H9 (cell line): ENCODE results near the gene TMX1. TPM values are rescaled to one million over a fixed set of nuclear protein-coding genes. Genes with fewer than 3 reads are reported as not detected.

Experiments used
- DNase-seq: peaks from one replicate; pipeline ENCODE4 v3.0.0-alpha.2; 2017
- H2AFZ ChIP-seq: one replicate; pipeline ENCODE4 v1.6.1; 2013; ENCODE audit warnings: mild to moderate bottlenecking, low read length, control low read depth, moderate library complexity
- H2AK5ac ChIP-seq: 2 replicates; pipeline ENCODE4 v1.6.1; 2013; ENCODE audit warnings: low read length, control low read depth, mixed read lengths; ENCODE audit not compliant: insufficient read length
- H2BK120ac ChIP-seq: one replicate; pipeline ENCODE4 v1.6.1; 2013; ENCODE audit warnings: low read depth, mild to moderate bottlenecking, low read length, control low read depth, inconsistent platforms; ENCODE audit not compliant: poor library complexity, severe bottlenecking
- H2BK12ac ChIP-seq: 2 replicates; pipeline ENCODE4 v1.6.1; 2013; ENCODE audit warnings: low read length, control low read depth, mixed read lengths, low read depth; ENCODE audit not compliant: insufficient read length
- H2BK15ac ChIP-seq: 2 replicates; pipeline ENCODE4 v1.6.1; 2013; ENCODE audit warnings: low read depth, low read length, control low read depth
- H2BK20ac ChIP-seq: one replicate; pipeline ENCODE4 v1.6.1; 2013; ENCODE audit warnings: low read depth, mild to moderate bottlenecking, low read length, control low read depth, inconsistent platforms; ENCODE audit not compliant: poor library complexity, severe bottlenecking
- H2BK5ac ChIP-seq: 2 replicates; pipeline ENCODE4 v1.6.1; 2013; ENCODE audit warnings: low read length, control low read depth, mixed read lengths; ENCODE audit not compliant: insufficient read length
- H3K14ac ChIP-seq: 2 replicates; pipeline ENCODE4 v1.6.1; 2013; ENCODE audit warnings: low read length, control low read depth; ENCODE audit not compliant: insufficient read depth
- H3K18ac ChIP-seq: 2 replicates; pipeline ENCODE4 v1.6.1; 2013; ENCODE audit warnings: low read depth, mild to moderate bottlenecking, mixed read lengths, low read length, control low read depth; ENCODE audit not compliant: insufficient read length
- H3K23ac ChIP-seq: 2 replicates; pipeline ENCODE4 v1.6.1; 2013; ENCODE audit warnings: low read length, control low read depth, mixed read lengths, low read depth; ENCODE audit not compliant: insufficient read length
- H3K23me2 ChIP-seq: 2 replicates; pipeline ENCODE4 v1.6.1; 2013; ENCODE audit warnings: low read depth, mild to moderate bottlenecking, mixed read lengths, low read length, control low read depth; ENCODE audit not compliant: insufficient read length, poor library complexity, severe bottlenecking
- H3K27ac ChIP-seq: 2 replicates; pipeline ENCODE4 v1.5.1; 2013; ENCODE audit warnings: low read length, control low read depth, mixed read lengths, low read depth; ENCODE audit not compliant: insufficient read length
- H3K27me3 ChIP-seq: 2 replicates; pipeline ENCODE4 v1.6.1; 2013; ENCODE audit warnings: low read length, control low read depth, inconsistent platforms; ENCODE audit not compliant: insufficient read depth
- H3K4ac ChIP-seq: 2 replicates; pipeline ENCODE4 v1.6.1; 2013; ENCODE audit warnings: low read depth, mild to moderate bottlenecking, control low read depth, inconsistent platforms, low read length, moderate library complexity
- H3K4me1 ChIP-seq: 2 replicates; pipeline ENCODE4 v1.6.1; 2013; ENCODE audit warnings: low read length, control low read depth, inconsistent platforms; ENCODE audit not compliant: insufficient read depth
- H3K4me2 ChIP-seq: 2 replicates; pipeline ENCODE4 v1.6.1; 2013; ENCODE audit warnings: low read length, control low read depth, mixed read lengths; ENCODE audit not compliant: insufficient read length, insufficient read depth
- H3K56ac ChIP-seq: 2 replicates; pipeline ENCODE4 v1.6.1; 2013; ENCODE audit warnings: low read depth, mild to moderate bottlenecking, mixed read lengths, low read length, control low read depth; ENCODE audit not compliant: insufficient read length
- H3K79me1 ChIP-seq: 2 replicates; pipeline ENCODE4 v1.6.1; 2013; ENCODE audit warnings: low read depth, mild to moderate bottlenecking, moderate library complexity, low read length, control low read depth, inconsistent platforms; ENCODE audit not compliant: insufficient read depth, poor library complexity, severe bottlenecking
- H3K79me2 ChIP-seq: 2 replicates; pipeline ENCODE4 v1.6.1; 2013; ENCODE audit warnings: low read length, control low read depth, inconsistent platforms; ENCODE audit not compliant: insufficient read depth
- H3K9ac ChIP-seq: 2 replicates; pipeline ENCODE4 v1.6.1; 2013; ENCODE audit warnings: low read length, control low read depth, mixed read lengths; ENCODE audit not compliant: insufficient read length; ENCODE audit errors: extremely low read depth
- H3K9me3 ChIP-seq: one replicate; pipeline ENCODE4 v1.6.1; 2013; ENCODE audit warnings: low read depth, low read length, inconsistent platforms; ENCODE audit not compliant: control insufficient read depth
- H3T11ph ChIP-seq: one replicate; pipeline ENCODE4 v1.6.1; 2013; ENCODE audit warnings: mild to moderate bottlenecking, low read length, control low read depth, inconsistent platforms
- H4K20me1 ChIP-seq: one replicate; pipeline ENCODE4 v1.6.1; 2013; ENCODE audit not compliant: control insufficient read depth, insufficient read length, insufficient read depth
- H4K5ac ChIP-seq: 2 replicates; pipeline ENCODE4 v1.6.1; 2013; ENCODE audit warnings: low read depth, mild to moderate bottlenecking, mixed read lengths, low read length, control low read depth; ENCODE audit not compliant: insufficient read length
- H4K8ac ChIP-seq: replicated peaks from 2 replicates; pipeline ENCODE4 v1.6.1; 2013; ENCODE audit warnings: low read length, control low read depth, mixed read lengths, low read depth; ENCODE audit not compliant: insufficient read length
- H4K91ac ChIP-seq: 2 replicates; pipeline ENCODE4 v1.6.1; 2013; ENCODE audit warnings: low read depth, mild to moderate bottlenecking, moderate library complexity, mixed read lengths, low read length, control low read depth; ENCODE audit not compliant: insufficient read length
- H3K27ac Mint-ChIP-seq, 3 experiments: 2 replicates in 2 of 3; 3 replicates in 1 of 3; pipeline ENCODE4 v1.8.0; 2020 to 2021; ENCODE audit warnings: mixed read lengths in 3 of 3, mild to moderate bottlenecking in 1 of 3, moderate library complexity in 1 of 3
- H3K27me3 Mint-ChIP-seq: 2 replicates; pipeline ENCODE4 v1.8.0; 2021; ENCODE audit warnings: low read depth, mild to moderate bottlenecking, moderate library complexity, mixed read lengths
- H3K36me3 Mint-ChIP-seq, 3 experiments: 2 replicates in 2 of 3; 3 replicates in 1 of 3; pipeline ENCODE4 v1.8.0; 2020 to 2021; ENCODE audit warnings: low read depth in 3 of 3, mixed read lengths in 3 of 3; ENCODE audit not compliant: insufficient read depth in 1 of 3
- H3K4me1 Mint-ChIP-seq, 2 experiments: 2 replicates each; pipeline ENCODE4 v1.8.0; 2020; ENCODE audit warnings: mixed read lengths in 2 of 2
- H3K4me3 Mint-ChIP-seq, 2 experiments: 2 replicates in 1 of 2; 3 replicates in 1 of 2; pipeline ENCODE4 v1.8.0; 2020 to 2021; ENCODE audit warnings: mild to moderate bottlenecking in 2 of 2, mixed read lengths in 2 of 2, moderate library complexity in 1 of 2
- H3K9me3 Mint-ChIP-seq, 2 experiments: 2 replicates in 1 of 2; 3 replicates in 1 of 2; pipeline ENCODE4 v1.8.0; 2020; ENCODE audit warnings: mild to moderate bottlenecking in 2 of 2, mixed read lengths in 2 of 2, moderate library complexity in 1 of 2
- CTCF ChIP-seq: fragments of 200-600 bp; sonication (generic); conservative IDR thresholded peaks from 3 replicates; pipeline ENCODE4 v1.8.0; 2021; ENCODE audit warnings: antibody characterized with exemption, mild to moderate bottlenecking
- WGBS: extraction: QIAGEN DNeasy Blood & Tissue Kit; methylation state at CpG from one replicate; pipeline ENCODE4 v1.1.7; 2013; ENCODE audit warnings: missing lambda C conversion rate, low lambda C conversion rate, mixed read lengths; ENCODE audit not compliant: insufficient read length; ENCODE audit errors: extremely low coverage; 5-methylcytosine and 5-hydroxymethylcytosine counted together
- total RNA-seq: library from RNA; stranded (reverse); gene quantifications from 2 replicates; pipeline ENCODE4 v1.2.1, GENCODE V29; 2021

Gene TMX1
- total RNA-seq, 1 experiment from 2014 or later = 83.5 TPM

GRCh38 chr14:51228890-51229289, 11.2 kb upstream of the TMX1 start:
- Histone ChIP-seq H3K4me2 (no peak overlapping the region), H3K79me1 (no peaks in the 10 kb centered on the region), H2BK5ac (no peak overlapping the region), H3K56ac (no peak overlapping the region), H3K9ac (no peak overlapping the region), H3K4ac (no peak overlapping the region), H3K14ac (no peak overlapping the region), H4K8ac (no peak overlapping the region), H3K18ac (no peak overlapping the region), H4K91ac (no peak overlapping the region), H2AK5ac (no peak overlapping the region), H3K9me3 (no peaks in the 10 kb centered on the region), H3K4me1 (no peaks in the 10 kb centered on the region), H3K27ac (no peak overlapping the region), H3K27me3 (no peaks in the 10 kb centered on the region), H4K20me1 (no peaks in the 10 kb centered on the region), H4K5ac (no peak overlapping the region), H2AFZ (no peak overlapping the region), H3K23ac (no peak overlapping the region), H3K23me2 (no peaks in the 10 kb centered on the region), H3K79me2 (no peaks in the 10 kb centered on the region), H2BK15ac (no peak overlapping the region), H2BK12ac (no peak overlapping the region), H2BK20ac (no peak overlapping the region), H2BK120ac (no peak overlapping the region), H3T11ph (no peak overlapping the region)
- H3K36me3 Mint-ChIP-seq = peaks cover 0 to under 1% (median 0%) of the 10 kb centered on the region in 3 experiments; a peak in 1 of 7 replicates
- H3K9me3 Mint-ChIP-seq = no peaks in the 10 kb centered on the region; a peak in 2 of 5 replicates
- WGBS = no CpG with 5 or more reads among the region's 1 CpG
- no peak for DNase-seq
- TF ChIP-seq CTCF = no peak
- H3K27me3 Mint-ChIP-seq = no peaks in the 10 kb centered on the region
- H3K27ac Mint-ChIP-seq = no peak overlapping the region
- H3K4me1 Mint-ChIP-seq = no peaks in the 10 kb centered on the region
- H3K4me3 Mint-ChIP-seq = no peak overlapping the region
